HG03025 (cell line): Measurements from ENCODE around the gene SELENOO.
"Not testable (repeated sequence)": the region's sequence is repeated elsewhere in the genome, so short reads cannot be mapped to it uniquely, and the experiment has no call there.

Experiments
- ATAC-seq: cut with Tn5 transposase; IDR thresholded peaks from one replicate; pipeline ENCODE4 v1.9.1; 2021; ENCODE audit warnings: mild to moderate bottlenecking, moderate library complexity; ENCODE audit not compliant: unreplicated experiment, low FRiP score

Gene SELENOO, protein sequence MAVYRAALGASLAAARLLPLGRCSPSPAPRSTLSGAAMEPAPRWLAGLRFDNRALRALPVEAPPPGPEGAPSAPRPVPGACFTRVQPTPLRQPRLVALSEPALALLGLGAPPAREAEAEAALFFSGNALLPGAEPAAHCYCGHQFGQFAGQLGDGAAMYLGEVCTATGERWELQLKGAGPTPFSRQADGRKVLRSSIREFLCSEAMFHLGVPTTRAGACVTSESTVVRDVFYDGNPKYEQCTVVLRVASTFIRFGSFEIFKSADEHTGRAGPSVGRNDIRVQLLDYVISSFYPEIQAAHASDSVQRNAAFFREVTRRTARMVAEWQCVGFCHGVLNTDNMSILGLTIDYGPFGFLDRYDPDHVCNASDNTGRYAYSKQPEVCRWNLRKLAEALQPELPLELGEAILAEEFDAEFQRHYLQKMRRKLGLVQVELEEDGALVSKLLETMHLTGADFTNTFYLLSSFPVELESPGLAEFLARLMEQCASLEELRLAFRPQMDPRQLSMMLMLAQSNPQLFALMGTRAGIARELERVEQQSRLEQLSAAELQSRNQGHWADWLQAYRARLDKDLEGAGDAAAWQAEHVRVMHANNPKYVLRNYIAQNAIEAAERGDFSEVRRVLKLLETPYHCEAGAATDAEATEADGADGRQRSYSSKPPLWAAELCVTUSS

DNA sequence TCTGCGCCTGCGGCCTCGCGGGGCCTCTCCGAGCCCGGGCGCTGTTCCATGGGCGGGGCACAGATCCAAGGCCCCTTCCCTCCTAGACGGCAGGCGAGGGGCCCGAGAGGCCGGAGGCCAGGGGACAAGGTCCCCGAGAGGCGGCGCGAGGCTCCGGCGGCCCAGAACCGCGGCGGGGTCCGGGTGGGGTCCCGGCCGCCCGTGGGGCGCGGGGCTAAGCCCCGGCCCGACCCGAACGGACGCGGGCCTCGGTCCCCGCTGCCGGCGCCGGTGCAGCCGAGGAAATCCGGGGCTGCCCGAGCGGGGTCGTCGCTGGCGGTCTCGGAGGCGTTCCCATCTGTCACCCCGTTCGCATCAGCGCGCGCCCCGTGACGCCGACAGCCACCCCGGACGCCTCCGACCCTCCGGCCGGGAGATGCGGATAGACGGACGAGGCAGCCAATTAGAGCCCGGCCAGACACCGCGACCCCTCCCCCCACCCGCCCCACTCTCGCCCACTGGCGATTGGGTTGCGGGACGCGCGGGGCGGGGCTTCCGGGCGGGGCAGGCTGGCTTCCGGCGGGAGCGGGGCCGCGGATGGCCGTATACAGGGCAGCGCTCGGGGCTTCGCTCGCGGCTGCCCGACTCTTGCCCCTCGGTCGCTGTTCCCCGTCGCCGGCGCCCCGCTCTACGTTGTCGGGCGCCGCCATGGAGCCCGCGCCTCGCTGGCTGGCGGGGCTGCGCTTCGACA lies at the start of gene SELENOO:
SELENOO (plus strand) TSS at position 551 of the 730 bp plus-strand sequence; CDS start at position 577, 26 bp downstream.
- peak; percentile 44 for ATAC-seq

DNA sequence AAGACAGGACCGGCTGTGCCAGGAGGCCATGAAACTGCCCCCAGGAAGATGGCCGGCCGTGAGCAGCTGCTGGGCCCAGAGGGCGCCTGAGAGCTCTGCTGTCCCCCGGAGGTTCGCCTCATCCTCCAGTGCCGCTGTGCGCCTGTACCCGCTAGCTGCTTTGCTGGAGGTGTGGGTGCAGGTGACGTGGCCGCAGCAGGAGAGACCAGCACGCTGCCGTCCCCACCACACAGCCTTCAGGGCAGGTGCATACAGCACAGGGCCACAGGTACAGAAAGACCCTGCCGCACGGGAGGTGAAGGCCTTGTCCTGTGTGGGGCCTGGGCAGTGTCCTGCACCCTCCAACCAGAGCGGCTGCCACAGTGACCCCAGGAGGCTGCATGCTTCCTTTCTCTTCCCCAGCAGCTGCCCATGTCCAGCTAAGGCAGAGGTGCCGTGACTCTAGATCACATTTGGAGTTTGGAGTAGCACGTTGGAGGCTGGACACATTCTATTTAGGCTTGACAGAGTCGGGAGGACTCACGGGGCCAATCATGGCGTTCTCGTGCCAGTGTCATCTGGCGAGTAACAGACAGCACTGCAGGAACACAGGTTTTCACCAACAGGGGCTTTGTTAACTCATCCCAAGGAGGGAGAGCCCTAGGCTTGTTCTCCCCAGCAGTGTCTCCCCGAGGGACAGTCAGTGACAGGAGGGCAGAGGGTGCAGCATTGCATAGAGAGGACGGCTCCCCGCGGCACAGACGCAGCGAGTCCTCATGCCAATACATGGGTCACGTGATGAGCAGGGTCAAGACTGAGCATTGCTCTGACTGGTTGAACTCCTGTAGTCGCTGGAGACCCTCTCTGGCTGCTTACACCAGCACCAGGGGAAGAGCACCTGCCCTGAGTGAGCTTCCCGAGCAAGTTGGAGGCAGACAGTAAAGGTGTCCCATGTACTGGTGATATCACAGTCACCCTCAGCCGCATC lies 49.0 kb upstream of the SELENOO start:
- ATAC-seq = no peak

- ATAC-seq = no peak
Measured at GRCh38 chr22:50153056-50153755, 47.6 kb upstream of the SELENOO start.

DNA sequence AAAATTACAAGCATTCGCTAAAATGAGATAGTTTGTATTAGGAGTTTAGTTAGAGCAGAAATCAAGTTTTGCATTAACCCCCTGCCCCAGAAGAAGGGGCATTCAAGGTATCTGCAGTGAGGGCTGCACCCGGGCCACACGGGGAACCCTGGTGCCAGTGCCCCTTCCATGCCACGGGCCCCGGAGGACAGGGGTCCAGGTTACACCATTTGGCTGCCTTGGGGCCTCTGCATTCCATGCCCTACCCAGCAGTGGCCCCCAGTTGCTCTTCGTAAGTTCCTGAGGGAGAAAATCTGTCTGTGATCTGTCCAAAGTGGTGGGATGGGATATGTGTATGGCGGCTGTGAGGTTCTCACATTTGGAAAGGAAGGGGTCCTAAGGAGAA lies 47.1 kb upstream of the SELENOO start:
- ATAC-seq = no peak

DNA sequence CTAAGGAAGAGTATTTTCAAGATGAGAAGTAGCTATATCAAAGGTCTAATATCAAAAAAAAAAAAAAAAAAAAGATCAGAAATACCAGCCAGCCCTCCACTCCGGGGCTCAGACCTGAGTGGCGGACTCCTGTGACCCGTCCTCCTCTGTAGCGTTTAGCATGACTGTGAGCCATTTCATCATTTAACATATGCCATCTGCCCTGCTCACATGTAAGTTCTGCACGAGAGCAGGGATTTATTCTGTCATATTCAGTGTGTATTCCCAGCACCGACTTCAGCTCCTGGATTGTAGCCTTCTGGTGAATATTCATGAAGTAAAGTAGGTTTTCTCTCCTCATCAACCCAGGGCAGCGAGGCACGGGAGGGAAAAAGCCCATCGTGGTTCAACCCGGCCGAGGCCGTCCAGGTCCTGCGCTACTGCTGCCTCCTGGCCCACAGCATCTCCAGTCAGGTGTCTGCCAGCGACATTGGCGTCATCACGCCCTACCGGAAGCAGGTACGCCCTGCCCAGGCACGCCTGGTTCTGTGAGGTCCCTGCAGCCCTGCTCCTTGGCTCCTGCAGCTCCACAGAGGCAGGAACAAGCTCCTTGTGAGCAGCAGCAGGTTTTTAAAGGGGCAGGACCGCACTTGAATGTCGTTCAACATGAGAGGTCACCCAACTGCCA lies 43.0 kb upstream of the SELENOO start:
- ATAC-seq = no peak

DNA sequence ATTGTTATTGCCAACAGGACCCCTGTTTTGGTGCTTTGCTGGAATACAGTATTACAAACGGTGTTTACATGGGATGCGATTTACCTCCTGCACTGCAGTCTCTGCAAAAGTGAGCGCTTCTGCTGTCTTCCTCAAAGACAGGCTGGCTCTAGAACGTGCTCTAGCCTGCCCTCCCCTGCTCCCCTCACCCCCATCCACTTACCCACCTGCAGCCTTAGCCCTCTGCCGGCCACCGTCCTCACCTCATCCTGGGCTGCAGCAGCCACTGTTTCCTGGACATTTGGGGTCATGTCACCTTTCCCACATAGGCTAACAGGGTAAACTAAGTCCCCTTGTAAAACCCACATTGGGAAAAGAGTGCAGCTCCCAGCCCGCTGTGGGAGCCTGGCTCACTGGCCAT lies 39.9 kb upstream of the SELENOO start:
- ATAC-seq = no peak

DNA sequence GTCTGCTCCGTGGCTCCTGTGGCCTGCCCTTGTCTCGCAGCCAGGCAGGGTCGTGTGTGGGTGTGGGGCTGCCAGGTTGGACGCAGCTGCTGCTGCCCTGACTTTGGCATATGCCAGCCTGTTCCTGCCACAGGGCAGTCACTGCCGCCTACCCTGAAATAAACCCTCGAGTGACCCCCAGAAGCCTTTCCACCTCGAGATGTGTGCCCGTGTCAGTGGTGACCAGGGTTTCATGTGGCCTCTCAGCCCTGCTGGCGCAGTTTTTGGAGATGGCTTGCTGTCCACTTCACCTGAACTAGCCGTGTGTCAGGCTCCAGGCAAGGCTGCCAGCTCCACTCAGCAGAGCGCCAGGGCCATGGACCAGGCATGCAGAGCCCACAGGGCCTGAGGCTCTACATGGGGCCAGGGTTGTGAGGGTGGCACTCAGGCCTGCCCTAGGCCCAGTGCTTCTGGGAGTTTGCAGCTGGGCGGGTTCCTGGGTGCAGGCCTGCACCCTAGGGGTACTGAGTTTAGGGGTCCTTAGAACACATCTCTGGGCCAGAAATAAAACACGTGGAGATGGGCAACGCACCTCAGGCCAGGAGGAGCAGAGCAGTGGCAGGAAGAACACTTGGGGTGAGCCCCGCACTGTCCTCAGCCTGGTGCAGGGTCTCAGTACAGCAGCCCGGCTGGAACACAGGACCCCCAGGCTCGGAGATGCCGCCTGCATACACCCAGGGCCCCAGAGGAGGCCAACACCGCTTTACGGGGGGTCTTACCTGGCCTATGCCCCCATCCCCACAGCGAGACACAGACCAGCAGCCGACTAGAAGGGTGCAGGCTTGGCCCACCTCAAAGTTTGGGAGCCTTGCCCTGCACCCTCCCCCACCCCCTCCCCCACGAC lies 39.1 kb upstream of the SELENOO start:
- ATAC-seq = no peak

DNA sequence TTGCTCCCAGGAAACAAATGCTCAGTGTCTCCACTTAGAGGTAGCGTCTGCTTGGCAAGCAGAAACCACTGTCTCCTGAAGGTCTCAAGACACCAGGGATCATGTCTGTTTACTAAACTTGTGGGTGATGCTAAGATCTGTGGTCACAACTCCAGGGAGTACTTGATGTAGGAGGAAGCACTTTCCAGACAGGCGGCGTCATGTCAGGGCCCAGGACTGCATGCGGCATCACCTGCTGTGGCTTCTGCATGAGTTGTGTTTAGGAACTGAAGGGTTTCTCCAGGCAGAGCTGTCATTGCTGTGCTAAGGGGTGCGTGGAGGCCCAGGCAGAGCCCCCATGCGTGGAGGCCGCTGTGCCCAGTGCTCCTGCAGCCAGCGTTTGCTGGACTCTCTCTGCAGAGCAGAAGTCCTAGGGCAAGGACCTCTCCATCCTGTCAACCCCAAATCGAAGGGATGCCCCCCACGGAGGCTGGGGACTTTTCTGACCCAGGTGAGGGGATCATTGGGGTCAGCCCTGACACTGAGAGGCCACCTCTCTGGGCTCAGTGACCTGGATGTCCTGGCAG lies 38.3 kb upstream of the SELENOO start:
- no peak for ATAC-seq

GRCh38 chr22:50165436-50166123 lies 35.2 kb upstream of the SELENOO start:
- ATAC-seq = no peak

DNA sequence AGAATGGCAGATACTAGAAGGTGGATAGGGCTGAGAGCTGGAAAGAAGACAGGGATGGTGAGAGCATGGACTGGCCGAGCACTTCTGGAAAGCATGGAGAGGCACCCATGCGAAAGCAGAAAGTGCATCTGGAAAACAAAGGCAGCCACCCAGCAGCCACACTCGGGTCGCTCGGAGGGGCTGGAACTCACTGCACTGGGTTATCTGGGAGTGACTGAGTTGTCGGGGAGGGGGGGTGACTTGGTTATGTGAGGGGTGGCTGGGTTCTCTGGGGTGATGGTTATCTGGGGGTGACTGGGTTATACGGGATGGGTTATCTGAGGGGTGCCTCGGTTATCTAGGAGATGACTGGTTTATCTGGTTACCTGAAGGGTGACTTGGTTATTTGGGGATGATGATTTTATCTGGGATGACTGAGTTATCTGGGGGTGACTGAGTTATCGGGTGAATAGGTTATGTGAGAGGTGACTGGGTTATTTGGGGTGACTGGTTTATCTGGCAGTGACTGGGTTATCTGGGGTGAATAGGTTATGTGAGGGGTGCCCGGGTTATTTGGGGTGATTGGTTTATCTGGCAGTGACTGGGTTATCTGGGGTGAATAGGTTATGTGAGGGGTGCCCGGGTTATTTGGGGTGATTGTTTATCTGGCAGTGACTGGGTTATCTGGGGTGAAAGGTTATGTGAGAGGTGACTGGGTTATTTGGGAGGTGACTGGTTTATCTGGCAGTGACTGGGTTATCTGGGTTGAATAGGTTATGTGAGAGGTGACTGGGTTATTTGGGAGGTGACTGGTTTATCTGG lies 32.9 kb upstream of the SELENOO start:
- ATAC-seq = no peak

- ATAC-seq = not testable (repeated sequence)
Measured at GRCh38 chr22:50168490-50169180, 32.2 kb upstream of the SELENOO start.

DNA sequence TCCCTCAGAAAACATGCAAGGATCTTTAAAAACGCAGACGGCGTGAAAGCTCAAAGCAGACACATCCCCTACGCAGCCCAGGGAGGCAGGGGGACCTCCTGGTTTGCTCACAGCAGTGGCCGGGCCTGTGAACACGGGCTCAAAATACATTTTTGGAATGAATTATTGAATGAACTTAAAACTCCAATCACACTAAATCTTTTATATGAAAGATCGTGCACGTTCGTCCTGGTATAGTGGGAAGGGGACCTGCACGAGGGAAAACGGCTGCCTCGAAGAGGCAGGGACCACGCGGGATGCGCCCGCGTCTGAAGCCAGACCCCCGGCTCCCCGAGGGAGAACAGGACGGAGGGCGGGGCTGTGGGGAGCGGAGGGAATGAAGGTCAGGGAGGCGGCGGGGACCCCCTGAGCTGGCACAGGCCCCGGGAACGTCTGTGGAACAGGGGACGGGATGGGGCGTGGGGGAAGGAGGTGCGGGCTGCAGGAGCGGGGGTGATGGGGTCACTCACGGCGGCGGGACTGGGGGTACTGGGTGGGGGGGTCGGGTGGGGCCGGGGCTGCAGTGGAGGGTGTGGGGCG lies 31.5 kb upstream of the SELENOO start:
- no peak for ATAC-seq

GRCh38 chr22:50169774-50170341 lies 31.0 kb upstream of the SELENOO start:
- ATAC-seq = no peak

GRCh38 chr22:50170453-50171318 lies 30.1 kb upstream of the SELENOO start, which contains the start of gene PANX2:
Gene PANX2, plus strand, starts transcription at chr22:50170731. Its CDS starts 0 bp downstream, at chr22:50170731.
- ATAC-seq = no peak
